ENCODE results near the gene CCR9. TPM values are rescaled to one million over a fixed set of nuclear protein-coding genes. Genes with fewer than 3 reads are reported as not detected.
A peak's percentile ranks its signal among the peaks of the same experiment; 100 is the strongest.

CCR9 gene
- total RNA-seq, 2 donors from 2014 or later: 0.15 to 0.19 TPM

DNA sequence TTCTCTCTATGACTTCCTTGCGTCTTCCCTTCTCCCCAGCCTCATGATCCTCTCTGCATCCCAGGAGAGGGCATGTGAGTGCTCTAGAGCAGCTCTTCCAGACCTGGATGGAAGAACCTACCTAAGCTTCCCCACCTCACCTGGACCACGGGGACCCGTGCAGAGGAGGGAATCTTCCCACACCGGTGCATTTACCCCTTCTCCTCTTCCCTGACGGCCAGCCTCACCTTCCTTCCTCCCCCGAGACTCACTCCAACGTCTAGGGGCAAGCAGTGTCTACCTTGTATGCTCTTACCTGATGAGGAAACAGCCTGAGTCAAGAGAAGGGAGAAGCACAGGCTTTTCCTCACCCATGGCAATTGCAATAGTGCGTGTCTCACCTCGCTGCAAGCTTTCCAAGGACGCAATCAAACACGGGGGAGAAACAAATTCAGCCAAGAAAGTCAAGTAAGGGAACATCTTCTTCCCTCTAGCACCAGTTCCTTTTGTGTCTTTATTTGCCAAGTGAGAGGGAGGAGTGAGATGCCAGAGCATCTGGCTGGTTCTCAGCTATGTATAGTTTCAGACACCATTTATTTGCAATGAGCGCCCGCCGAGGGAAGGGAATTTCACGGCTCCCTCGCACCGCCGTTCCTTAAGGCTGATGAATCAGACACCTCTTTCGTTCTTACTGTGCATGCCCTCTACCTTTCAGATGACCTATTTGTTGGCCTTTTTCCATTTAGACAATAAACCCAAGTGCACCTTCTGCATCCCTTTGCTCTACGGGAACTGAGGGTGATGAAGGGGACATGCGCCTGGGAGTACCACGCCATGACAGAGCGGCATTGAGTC is 1.8 kb upstream of the CCR9 start:
- ATAC-seq (replicated peaks): peak; percentile 79
- Mint-ChIP-seq H3K27ac (no peak overlapping the region), H3K36me3 (ENCODE audit: low read depth) (no peaks in the 10 kb centered on the region), H3K27me3 (peaks cover 13% of the 10 kb centered on the region), H3K9me3 (no peaks in the 10 kb centered on the region), H3K4me3 (peak overlapping the region; percentile 16), H3K4me1 (peaks cover 21% of the 10 kb centered on the region)

DNA sequence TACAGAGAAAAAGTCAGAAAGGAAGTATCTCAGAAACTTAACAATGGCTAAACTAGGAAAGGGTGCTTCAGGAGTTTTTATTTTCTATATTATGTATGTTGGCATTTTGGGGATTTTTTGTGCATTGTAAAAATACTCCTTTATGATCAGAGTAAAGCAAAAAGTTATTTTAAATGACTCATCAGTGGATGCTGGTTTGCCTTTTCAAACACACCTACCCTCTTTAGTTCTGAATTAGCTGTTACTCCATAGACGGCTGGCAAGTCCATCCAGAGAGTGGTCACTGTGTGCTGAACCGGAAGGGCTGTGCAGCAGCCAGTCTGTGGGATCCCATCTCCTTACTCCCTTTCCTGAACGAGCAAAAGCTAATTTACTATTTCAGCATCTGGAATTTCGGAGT is 942 bp downstream of the CCR9 start:
- peaks cover 13% of the 10 kb centered on the region for H3K27me3 Mint-ChIP-seq
- H3K4me1 Mint-ChIP-seq: peaks cover 10% of the 10 kb centered on the region
- no peak overlapping the region for H3K27ac Mint-ChIP-seq
- no peaks in the 10 kb centered on the region for H3K9me3 Mint-ChIP-seq
- no peak overlapping the region for H3K4me3 Mint-ChIP-seq
- ATAC-seq (replicated peaks): peak; percentile 33
- no peaks in the 10 kb centered on the region for H3K36me3 Mint-ChIP-seq (ENCODE audit: low read depth)

DNA sequence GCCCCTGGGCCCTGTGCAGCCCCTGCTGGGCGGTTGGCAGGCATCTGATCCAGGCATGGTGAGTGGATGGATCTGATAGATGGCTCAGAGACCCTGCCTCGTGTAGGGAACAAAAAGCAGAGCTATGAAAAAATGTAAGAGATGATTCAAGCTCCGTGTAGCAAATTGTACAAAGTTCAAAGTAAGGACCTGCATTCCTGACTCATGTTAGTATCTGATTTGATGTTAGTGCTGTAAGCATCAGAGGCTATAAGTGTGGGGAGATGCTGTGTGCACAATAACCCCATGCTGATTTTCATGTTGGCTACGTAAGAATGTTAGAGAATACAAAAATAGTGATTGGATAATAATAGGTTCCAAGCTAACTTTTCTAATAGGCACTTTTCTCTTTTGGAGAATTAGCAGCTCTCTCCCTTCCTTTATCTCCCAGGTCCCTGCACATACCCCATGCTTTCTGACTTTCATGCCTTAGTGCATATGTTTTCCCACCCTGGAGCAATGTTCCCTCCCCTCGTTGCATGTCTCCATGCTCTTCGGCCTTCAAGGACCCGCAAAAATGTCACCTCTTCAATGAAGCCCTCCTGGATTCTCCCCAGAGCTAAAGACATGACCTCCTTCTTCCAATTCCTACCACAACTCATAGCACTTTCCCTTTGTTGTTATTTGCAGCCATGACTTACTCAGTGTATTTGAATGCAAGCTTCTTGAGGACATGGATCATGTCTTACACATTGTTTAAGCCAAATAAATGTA is 1.6 kb downstream of the CCR9 start:
- Mint-ChIP-seq H3K9me3 (no peaks in the 10 kb centered on the region), H3K4me3 (no peak overlapping the region), H3K36me3 (ENCODE audit: low read depth) (no peaks in the 10 kb centered on the region), H3K27ac (no peak overlapping the region), H3K27me3 (peaks cover 13% of the 10 kb centered on the region), H3K4me1 (peaks cover 10% of the 10 kb centered on the region)
- ATAC-seq (replicated peaks): peak; percentile 26

DNA sequence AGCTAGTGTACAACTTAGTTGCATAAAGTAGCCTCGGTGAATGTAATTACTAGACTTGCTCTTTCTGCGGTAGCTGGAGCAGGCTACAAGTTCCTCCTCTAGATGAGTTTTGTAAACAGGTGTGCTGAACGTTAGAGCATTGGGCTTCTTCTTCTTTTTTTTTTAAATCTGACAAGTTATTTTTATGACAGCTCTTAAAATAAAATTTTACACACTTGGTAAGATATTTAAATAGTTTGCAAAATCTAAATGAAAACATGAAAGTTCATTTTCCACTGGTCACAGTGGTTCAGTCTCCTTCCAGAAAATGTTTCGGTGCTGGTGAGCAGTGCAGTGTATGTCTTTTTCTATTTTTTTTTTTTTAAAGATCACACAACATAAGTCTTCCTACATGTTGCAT is 3.0 kb downstream of the CCR9 start:
- H3K4me3 Mint-ChIP-seq: no peak overlapping the region
- no peak overlapping the region for H3K27ac Mint-ChIP-seq
- peaks cover 4% of the 10 kb centered on the region for H3K27me3 Mint-ChIP-seq

DNA sequence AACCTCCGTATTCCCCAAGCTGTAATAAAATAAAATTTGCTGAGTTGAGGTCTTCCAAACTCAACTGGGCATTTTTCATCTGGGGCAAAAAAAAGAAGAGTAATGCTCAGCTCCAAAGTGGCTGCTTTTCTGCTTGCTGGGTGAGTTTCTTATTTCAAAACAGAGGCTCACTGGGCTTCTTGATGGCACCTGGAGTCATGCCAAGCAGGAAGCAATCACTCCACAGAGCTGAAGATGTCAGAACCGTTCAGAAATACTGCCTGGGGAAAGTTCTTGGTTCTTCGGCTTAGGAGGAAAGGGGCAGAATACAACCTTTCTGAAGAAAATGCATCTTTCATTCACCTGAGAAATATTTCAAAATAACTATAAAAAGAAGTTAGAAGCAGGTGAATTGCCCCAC is 4.1 kb downstream of the CCR9 start:
- ATAC-seq (replicated peaks): no peak
- H3K27me3 Mint-ChIP-seq: peaks cover 3% of the 10 kb centered on the region
- H3K4me3 Mint-ChIP-seq: peak overlapping the region; percentile 20
- no peaks in the 10 kb centered on the region for H3K9me3 Mint-ChIP-seq
- H3K27ac Mint-ChIP-seq: no peak overlapping the region
- H3K4me1 Mint-ChIP-seq: no peaks in the 10 kb centered on the region
- H3K36me3 Mint-ChIP-seq (ENCODE audit: low read depth): no peaks in the 10 kb centered on the region

More for the DNA sequence above, 3.0 kb downstream of the CCR9 start:
- ATAC-seq (replicated peaks): no peak
- Mint-ChIP-seq H3K4me1 (peaks cover 8% of the 10 kb centered on the region), H3K36me3 (ENCODE audit: low read depth) (no peaks in the 10 kb centered on the region), H3K9me3 (no peaks in the 10 kb centered on the region)

DNA sequence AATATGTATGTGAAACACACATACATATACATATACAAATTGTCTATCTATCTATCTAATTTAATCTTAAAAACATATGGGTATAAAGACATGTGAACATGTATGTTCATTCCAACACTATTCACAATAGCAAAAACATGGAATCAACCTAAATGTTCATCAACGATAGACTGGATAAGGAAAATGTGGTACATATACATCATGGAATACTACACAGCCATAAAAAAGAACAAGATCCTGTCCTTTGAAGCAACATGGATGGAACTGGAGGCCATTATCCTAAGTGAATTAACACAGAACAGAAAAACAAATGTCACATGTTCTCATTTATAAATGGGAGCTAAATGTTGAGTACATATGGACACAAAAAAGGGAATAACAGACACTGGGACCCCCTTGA is 5.8 kb downstream of the CCR9 start:
- Mint-ChIP-seq H3K27ac (no peak overlapping the region), H3K4me3 (no peak overlapping the region), H3K9me3 (no peaks in the 10 kb centered on the region), H3K4me1 (no peaks in the 10 kb centered on the region), H3K36me3 (ENCODE audit: low read depth) (no peaks in the 10 kb centered on the region), H3K27me3 (peaks cover 3% of the 10 kb centered on the region)
- no peak for ATAC-seq (replicated peaks)

DNA sequence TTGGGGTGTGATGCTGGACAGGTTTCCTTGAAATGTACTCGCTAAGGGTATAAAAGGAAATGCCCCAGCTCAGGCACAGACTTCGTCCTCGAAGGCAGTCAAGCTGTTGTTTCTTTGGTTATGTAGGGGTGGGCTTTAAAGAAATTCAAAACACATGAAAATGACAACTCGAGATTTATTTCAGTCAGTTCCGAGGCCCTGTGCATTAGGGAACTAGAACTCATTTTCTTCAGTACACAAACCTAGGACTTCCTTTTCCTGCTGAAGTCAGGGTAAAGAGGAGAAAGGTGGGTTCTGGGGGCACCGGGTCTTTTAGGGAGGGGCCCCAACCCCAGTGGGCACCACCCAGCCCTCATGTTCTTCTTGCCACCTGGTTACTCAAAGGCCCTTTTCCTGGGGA is 7.7 kb downstream of the CCR9 start:
- peak overlapping the region; percentile 9 for H3K4me3 Mint-ChIP-seq
- H3K27me3 Mint-ChIP-seq: peaks cover 3% of the 10 kb centered on the region
- H3K4me1 Mint-ChIP-seq: no peaks in the 10 kb centered on the region
- no peaks in the 10 kb centered on the region for H3K36me3 Mint-ChIP-seq (ENCODE audit: low read depth)
- ATAC-seq (replicated peaks): no peak
- no peak overlapping the region for H3K27ac Mint-ChIP-seq
- no peaks in the 10 kb centered on the region for H3K9me3 Mint-ChIP-seq

DNA sequence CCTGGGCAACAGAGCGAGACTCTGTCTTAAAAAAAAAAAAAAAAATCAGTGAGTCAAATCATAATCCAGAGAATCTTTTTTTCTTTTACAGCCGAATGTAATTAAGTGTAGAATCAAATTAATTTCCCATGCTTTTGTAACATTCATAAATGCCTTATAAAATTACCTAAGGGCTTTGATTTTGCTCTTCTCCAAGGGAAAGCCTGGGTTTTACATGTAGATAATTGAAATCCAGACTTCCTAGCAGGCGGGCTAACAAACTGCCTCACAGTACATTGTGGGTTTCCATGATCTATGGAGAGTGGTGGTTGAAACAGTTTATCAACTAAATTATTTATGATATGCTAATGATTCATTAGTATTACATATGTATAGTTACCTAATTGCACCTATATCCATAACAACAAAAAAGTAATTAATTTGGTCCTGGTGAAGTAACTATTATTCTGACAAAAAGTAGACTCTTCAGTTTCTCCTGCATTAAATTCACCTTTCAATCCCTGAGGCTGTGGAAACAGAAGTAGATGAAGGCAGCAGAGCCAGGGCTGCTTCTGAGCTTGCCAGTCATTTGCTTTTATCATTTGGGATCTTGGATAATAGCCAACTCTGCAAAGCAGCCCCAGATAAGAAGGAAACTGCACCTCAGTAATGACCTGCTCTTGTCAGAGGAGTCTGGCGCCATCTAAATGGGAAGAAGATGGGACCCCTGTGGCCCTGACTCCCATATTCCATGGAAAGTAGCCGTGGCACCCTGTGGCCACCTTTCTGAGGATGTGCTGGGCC is 9.5 kb downstream of the CCR9 start:
- Mint-ChIP-seq H3K36me3 (ENCODE audit: low read depth) (no peaks in the 10 kb centered on the region), H3K27ac (no peak overlapping the region), H3K4me1 (no peaks in the 10 kb centered on the region), H3K9me3 (no peaks in the 10 kb centered on the region), H3K4me3 (no peak overlapping the region), H3K27me3 (peaks cover 3% of the 10 kb centered on the region)
- ATAC-seq (replicated peaks): no peak

DNA sequence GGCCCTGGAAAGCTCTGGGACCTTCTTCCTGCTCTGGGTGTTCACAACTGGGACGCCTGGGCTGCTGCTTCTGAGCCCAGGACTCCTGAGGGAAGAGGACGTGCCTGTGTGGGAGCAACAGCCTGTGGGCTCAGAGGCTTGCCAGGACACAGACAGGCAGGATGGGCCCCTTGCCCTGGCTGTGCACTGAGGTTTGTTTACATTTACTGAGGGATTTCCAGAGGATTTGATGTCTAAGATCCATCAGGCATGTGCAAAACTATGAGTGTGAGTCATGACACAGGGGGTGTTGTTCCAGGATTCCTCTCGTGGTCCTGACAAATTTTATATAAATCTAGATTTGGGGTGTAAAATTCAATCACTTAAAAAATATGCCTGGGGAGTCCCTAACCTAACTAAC is 10.6 kb downstream of the CCR9 start:
- Mint-ChIP-seq H3K27ac (no peak overlapping the region), H3K36me3 (ENCODE audit: low read depth) (no peaks in the 10 kb centered on the region), H3K9me3 (no peaks in the 10 kb centered on the region), H3K4me3 (no peak overlapping the region), H3K4me1 (no peaks in the 10 kb centered on the region), H3K27me3 (peaks cover 3% of the 10 kb centered on the region)
- ATAC-seq (replicated peaks): no peak

DNA sequence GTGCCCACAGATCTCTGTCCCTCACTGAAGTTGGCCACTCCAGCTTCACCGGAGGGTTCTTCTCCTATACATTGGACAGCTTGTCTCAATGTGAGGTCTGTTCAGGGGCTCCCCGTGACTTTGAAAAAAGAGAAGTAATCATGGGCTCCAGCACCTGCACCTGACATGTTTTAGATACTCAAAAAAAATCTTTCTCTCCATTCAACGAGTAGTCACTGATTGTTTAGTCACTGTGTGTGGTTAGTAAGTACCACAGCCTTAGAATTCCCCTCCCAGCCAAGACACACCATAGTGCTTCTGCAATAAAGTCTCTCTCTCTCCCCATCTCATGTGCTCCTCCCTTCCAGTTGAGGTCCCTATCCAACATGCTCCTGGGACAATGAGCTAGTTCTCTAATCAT is 18.6 kb downstream of the CCR9 start:
- H3K27me3 Mint-ChIP-seq: no peaks in the 10 kb centered on the region
- H3K4me3 Mint-ChIP-seq: no peak overlapping the region
- H3K27ac Mint-ChIP-seq: no peak overlapping the region
- no peaks in the 10 kb centered on the region for H3K36me3 Mint-ChIP-seq (ENCODE audit: low read depth)
- peak; percentile 76 for ATAC-seq (replicated peaks)
- peaks cover 17% of the 10 kb centered on the region for H3K4me1 Mint-ChIP-seq
- no peaks in the 10 kb centered on the region for H3K9me3 Mint-ChIP-seq

DNA sequence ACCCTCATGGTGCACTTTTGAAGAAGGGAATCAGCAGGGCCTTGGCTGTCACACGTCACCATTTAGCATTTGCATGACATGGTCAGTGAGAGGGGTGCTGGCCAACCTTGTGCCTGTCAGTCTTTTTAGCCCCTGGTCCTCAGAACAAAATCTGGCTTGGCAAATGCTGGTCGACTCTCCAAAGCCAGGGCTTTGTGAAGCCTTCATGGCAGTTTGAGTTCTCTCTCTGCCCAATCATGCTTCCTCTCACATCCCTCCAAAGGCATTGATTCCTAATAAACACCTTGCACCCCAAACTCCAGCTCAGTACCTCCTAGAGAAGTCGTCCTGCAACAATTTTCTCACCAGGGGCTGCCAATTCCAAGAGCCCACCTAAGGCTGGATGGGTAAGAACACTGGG is 19.4 kb downstream of the CCR9 start:
- Mint-ChIP-seq H3K9me3 (no peaks in the 10 kb centered on the region), H3K27ac (no peak overlapping the region)

DNA sequence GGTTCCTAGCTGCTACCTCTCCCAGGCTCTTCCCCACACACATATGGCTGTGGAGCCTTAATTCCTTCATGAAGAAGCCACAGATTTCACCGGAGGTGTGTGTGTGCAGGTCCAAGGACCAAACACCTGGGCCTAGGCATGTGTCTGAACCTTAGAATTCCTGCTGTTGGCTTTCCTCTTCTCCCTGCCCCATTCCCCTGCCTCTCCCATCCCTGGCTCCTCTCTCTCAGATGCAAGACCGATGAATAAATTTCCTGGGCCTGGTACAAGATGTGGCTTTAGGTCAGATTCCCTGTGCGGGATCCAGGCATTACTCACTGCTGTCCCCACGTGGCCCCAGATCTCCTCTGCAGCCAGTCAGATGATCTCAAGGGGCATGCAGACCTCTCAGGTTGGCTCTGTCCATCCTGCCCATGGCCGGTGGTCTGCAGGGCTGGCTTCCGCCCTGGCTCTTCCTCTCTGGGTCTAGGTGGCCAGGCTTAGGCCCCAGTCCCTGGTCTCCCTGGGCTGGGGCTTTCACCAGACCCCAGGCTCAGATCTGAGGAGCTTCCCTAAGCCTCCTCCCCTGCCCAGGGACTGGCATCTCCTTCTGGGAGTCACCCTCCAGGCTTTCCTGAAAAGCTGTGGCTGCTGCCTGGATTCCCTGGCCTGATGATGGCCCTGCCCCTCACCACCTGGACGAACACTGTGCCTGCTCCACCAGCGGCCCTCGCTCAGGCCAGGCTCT is 20.5 kb downstream of the CCR9 start:
- Mint-ChIP-seq H3K4me3 (no peak overlapping the region), H3K27ac (no peak overlapping the region), H3K27me3 (no peaks in the 10 kb centered on the region), H3K4me1 (peaks cover 22% of the 10 kb centered on the region), H3K9me3 (no peaks in the 10 kb centered on the region), H3K36me3 (ENCODE audit: low read depth) (no peaks in the 10 kb centered on the region)
- ATAC-seq (replicated peaks): no peak

More for the DNA sequence above, 19.4 kb downstream of the CCR9 start:
- peaks cover 20% of the 10 kb centered on the region for H3K4me1 Mint-ChIP-seq
- H3K27me3 Mint-ChIP-seq: no peaks in the 10 kb centered on the region
- H3K36me3 Mint-ChIP-seq (ENCODE audit: low read depth): no peaks in the 10 kb centered on the region
- no peak overlapping the region for H3K4me3 Mint-ChIP-seq
- no peak for ATAC-seq (replicated peaks)

DNA sequence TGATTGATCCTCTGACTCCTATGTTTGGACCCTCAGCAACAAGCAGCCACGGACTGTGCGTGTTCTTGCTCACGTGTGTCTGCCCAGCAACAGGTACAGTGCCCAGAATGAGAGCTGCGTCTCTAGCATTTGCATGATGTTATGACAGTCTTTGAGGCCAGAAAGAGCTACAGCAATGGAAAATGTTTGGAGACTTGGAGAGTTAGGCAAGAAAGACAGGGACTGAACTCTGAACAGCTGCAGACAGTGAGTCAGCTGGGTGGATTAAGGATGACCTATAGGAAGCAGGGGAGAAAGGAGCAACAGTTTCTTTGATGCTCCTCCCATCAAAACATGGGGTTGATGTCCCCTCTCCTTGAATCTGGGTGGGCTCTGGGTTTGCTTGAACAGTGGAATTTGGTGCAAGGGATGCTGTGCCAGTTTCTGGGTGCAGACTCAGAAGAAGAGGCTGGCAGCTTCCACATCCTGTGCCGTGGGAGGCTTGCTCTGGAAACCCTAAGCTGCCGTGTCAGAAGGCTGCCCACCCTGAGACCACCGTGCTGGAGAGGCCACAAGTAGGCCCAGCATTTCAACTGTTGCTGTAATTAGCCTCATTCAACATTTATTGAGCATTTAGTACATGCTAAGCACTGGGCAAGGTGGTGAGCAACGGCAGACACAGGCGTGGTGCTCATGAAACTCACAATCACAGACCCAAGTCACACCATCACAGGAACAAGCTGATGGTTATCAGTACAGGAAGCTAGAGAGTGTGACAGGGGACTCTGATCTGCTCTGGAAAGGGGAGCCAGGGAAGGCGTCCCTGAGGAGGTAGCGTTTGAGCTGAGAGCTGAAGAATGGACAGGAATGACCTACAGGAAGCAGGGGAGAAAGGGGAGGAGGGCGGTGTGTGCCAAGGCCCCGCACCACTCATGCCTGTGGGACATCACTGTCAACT is 21.7 kb downstream of the CCR9 start:
- peak; percentile 76 for ATAC-seq (replicated peaks)
- Mint-ChIP-seq H3K36me3 (ENCODE audit: low read depth) (no peaks in the 10 kb centered on the region), H3K4me1 (peaks cover 26% of the 10 kb centered on the region), H3K27ac (no peak overlapping the region), H3K27me3 (no peaks in the 10 kb centered on the region), H3K9me3 (no peaks in the 10 kb centered on the region), H3K4me3 (peak overlapping the region; percentile 17)

All from activated T-helper 17 cell treated with anti-CD3 and anti-CD28 coated beads, Interleukin-2, amount 50 U/mL, for 72 hours (primary cell).